ENCODE results near the gene RALGPS2. TPM values are rescaled to one million over a fixed set of nuclear protein-coding genes. Genes with fewer than 3 reads are reported as not detected.

The RALGPS2 gene
- total and polyA plus RNA-seq, 2 donors (not counting 1 experiment from before 2014, with no cell fraction given) = 59.6 to 251 TPM

Small RNA genes lying within 50 kb of the gene (small RNA-seq; reads per million reads assigned to genes)
- gene MIR4424 (ENCODE audit: insufficient read length, low read depth, low replicate concordance) (not detected), gene RF00092 (ENCODE audit: insufficient read length, low read depth, low replicate concordance) (not detected)

Other genes with a start within 250 kb of the RALGPS2 start
- gene CLEC20A, start 228.3 kb upstream of the RALGPS2 start, total RNA-seq = 4.7 and 4.9 TPM in 2 replicates
- gene CLEC20A, start 228.3 kb upstream of the RALGPS2 start, polyA plus RNA-seq = 4.0 and 5.2 TPM in 2 replicates
- gene TEX35, start 212.1 kb upstream of the RALGPS2 start, total RNA-seq = not detected in 2 replicates
- 0.09 TPM in 1 of 2 replicates, not detected in the other for gene TEX35, start 212.1 kb upstream of the RALGPS2 start, polyA plus RNA-seq
- gene ANGPTL1, start 145.8 kb downstream of the RALGPS2 start, total RNA-seq = not detected in 2 replicates
- gene ANGPTL1, start 145.8 kb downstream of the RALGPS2 start, polyA plus RNA-seq = not detected in 2 replicates

All from B cell (primary cell).